HG03520 (cell line): ENCODE measurements around the gene NFIL3.
A peak's percentile ranks its signal among the peaks of the same experiment; 100 is the strongest.
"Not testable (repeated sequence)": the region's sequence is repeated elsewhere in the genome, so short reads cannot be mapped to it uniquely, and the experiment has no call there.

Experiments used
- ATAC-seq: cut with Tn5 transposase; IDR thresholded peaks from one replicate; pipeline ENCODE4 v1.9.1; 2021; ENCODE audit warnings: mild to moderate bottlenecking, moderate library complexity; ENCODE audit not compliant: unreplicated experiment

The NFIL3 gene

GRCh38 chr9:91423785-91424402 is at the start of gene NFIL3:
Gene NFIL3, minus strand, starts transcription at chr9:91423832. Its CDS starts 13,098 bp downstream, at chr9:91410734.
- peak; percentile 74 for ATAC-seq

GRCh38 chr9:91471524-91471923 is 47.9 kb upstream of the NFIL3 start:
- ATAC-seq: not testable (repeated sequence)

GRCh38 chr9:91465420-91465819 is 41.8 kb upstream of the NFIL3 start:
- ATAC-seq: no peak

GRCh38 chr9:91458906-91459305 is 35.3 kb upstream of the NFIL3 start:
- no peak for ATAC-seq

GRCh38 chr9:91452844-91453243 is 29.2 kb upstream of the NFIL3 start:
- ATAC-seq: no peak

- no peak for ATAC-seq
Observed at GRCh38 chr9:91451431-91452270, 28.0 kb upstream of the NFIL3 start.

- no peak for ATAC-seq
Observed at GRCh38 chr9:91445135-91445534, 21.5 kb upstream of the NFIL3 start.

GRCh38 chr9:91443994-91444392 is 20.4 kb upstream of the NFIL3 start:
- no peak for ATAC-seq

- ATAC-seq: no peak
Observed at GRCh38 chr9:91443321-91443993, 19.8 kb upstream of the NFIL3 start.

GRCh38 chr9:91436841-91437240 is 13.2 kb upstream of the NFIL3 start:
- no peak for ATAC-seq

GRCh38 chr9:91433180-91433579 is 9.5 kb upstream of the NFIL3 start:
- ATAC-seq: no peak

- ATAC-seq: no peak
Observed at GRCh38 chr9:91431485-91431884, 7.9 kb upstream of the NFIL3 start.

GRCh38 chr9:91429501-91429900 is 5.9 kb upstream of the NFIL3 start:
- no peak for ATAC-seq

GRCh38 chr9:91428927-91429351 is 5.3 kb upstream of the NFIL3 start:
- no peak for ATAC-seq

- no peak for ATAC-seq
Observed at GRCh38 chr9:91428436-91428835, 4.8 kb upstream of the NFIL3 start.

- ATAC-seq: no peak
Observed at GRCh38 chr9:91427873-91428272, 4.2 kb upstream of the NFIL3 start.

GRCh38 chr9:91426123-91426745 is 2.6 kb upstream of the NFIL3 start:
- ATAC-seq: no peak

- no peak for ATAC-seq
Observed at GRCh38 chr9:91425271-91425670, 1.6 kb upstream of the NFIL3 start.

GRCh38 chr9:91424403-91425176 is 958 bp upstream of the NFIL3 start:
- ATAC-seq: no peak
